ENCODE measurements around the gene ST6GALNAC3. TPM values are rescaled to one million over a fixed set of nuclear protein-coding genes. Genes with fewer than 3 reads are reported as not detected.

The ST6GALNAC3 gene
- total RNA-seq, 1 donor from 2014 or later, result 4.7 TPM

DNA sequence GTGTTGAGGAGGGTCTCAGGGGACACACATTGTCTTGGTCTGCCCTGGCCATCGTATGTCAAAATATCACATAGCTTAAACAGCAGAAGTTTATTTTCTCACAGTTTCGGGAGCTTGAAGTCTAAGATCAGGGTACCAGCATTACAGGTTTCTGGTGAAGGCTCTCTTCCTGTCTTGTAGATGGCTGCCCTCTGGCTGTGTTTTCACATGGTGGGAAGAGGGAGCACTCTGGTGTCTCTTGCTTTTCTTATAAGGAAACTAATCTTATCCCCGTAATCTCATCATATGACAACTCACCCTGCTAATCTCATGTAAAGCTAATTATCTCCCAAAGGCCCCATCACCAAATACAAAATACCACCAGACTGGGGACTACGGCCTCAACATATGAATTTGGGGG lies 545.8 kb downstream of the ST6GALNAC3 start:
- H3K9me3 Mint-ChIP-seq (ENCODE audit: low read depth), result no peaks in the 10 kb centered on the region
- no peak overlapping the region for H3K27ac Mint-ChIP-seq (ENCODE audit: unreplicated experiment)
- H3K4me3 Mint-ChIP-seq (ENCODE audit: unreplicated experiment), result no peak overlapping the region
- DNase-seq (ENCODE audit: low spot score), result no peak
- peaks cover 6% of the 10 kb centered on the region for H3K4me1 Mint-ChIP-seq (ENCODE audit: low read depth)
- peaks cover 2% of the 10 kb centered on the region for H3K27me3 Mint-ChIP-seq (ENCODE audit: low read depth)
- TF ChIP-seq, protein P1, sequence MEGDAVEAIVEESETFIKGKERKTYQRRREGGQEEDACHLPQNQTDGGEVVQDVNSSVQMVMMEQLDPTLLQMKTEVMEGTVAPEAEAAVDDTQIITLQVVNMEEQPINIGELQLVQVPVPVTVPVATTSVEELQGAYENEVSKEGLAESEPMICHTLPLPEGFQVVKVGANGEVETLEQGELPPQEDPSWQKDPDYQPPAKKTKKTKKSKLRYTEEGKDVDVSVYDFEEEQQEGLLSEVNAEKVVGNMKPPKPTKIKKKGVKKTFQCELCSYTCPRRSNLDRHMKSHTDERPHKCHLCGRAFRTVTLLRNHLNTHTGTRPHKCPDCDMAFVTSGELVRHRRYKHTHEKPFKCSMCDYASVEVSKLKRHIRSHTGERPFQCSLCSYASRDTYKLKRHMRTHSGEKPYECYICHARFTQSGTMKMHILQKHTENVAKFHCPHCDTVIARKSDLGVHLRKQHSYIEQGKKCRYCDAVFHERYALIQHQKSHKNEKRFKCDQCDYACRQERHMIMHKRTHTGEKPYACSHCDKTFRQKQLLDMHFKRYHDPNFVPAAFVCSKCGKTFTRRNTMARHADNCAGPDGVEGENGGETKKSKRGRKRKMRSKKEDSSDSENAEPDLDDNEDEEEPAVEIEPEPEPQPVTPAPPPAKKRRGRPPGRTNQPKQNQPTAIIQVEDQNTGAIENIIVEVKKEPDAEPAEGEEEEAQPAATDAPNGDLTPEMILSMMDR (IDR thresholded peaks at IDR 0.05), result no peak
- H3K36me3 Mint-ChIP-seq (ENCODE audit: low read depth), result no peaks in the 10 kb centered on the region

GRCh38 chr1:76622774-76623528 lies 548.4 kb downstream of the ST6GALNAC3 start:
- peaks cover 8% of the 10 kb centered on the region for H3K4me1 Mint-ChIP-seq (ENCODE audit: low read depth)

DNA sequence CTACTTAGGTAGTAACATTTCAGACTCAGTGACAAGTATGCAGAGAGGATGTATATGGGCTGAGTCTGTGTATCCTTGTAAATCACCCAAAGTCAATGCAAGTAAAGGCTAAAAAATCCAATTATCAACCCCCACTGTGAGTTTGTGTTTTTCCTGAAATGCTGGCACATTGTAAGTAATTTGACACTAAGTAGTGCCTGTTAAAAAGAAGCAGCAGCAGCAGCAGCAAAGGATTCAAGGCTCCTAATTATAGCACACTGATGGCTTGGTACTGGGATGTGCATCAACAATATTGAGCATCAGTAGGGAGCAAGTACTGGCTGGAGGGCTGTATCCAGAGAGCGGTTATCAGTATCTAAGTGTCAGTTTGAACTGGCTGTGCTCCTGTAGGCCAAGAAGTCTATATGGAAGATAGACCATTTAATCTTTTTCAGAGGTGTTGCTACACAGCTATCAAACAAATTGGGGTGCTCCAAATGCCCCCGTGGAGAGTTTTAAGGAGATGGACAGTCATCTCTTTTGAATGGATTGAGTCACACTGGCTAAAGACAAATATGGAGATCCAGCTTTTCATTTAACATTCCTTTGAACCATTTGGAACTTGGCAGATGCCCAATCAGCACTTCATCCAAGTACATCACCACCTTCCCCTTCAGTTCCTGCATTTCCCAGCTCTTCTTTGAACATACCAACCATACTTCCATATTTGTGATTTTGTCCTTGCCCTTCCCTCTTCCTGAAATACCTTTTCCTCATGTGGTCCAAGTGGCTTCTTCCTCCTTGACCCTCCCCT lies 551.5 kb downstream of the ST6GALNAC3 start:
- Mint-ChIP-seq H3K27me3 (ENCODE audit: low read depth) (peaks cover under 1% of the 10 kb centered on the region), H3K9me3 (ENCODE audit: low read depth) (peaks cover 4% of the 10 kb centered on the region), H3K27ac (ENCODE audit: unreplicated experiment) (no peak overlapping the region), H3K36me3 (ENCODE audit: low read depth) (no peaks in the 10 kb centered on the region), H3K4me1 (ENCODE audit: low read depth) (peaks cover 8% of the 10 kb centered on the region), H3K4me3 (ENCODE audit: unreplicated experiment) (no peak overlapping the region)
- no peak for DNase-seq (ENCODE audit: low spot score)
- TF ChIP-seq, protein P1 (IDR thresholded peaks at IDR 0.05), result no peak

More at GRCh38 chr1:76622774-76623528, 548.4 kb downstream of the ST6GALNAC3 start:
- H3K36me3 Mint-ChIP-seq (ENCODE audit: low read depth), result no peaks in the 10 kb centered on the region
- TF ChIP-seq, protein P1 (IDR thresholded peaks at IDR 0.05), result no peak
- no peak overlapping the region for H3K4me3 Mint-ChIP-seq (ENCODE audit: unreplicated experiment)
- H3K27me3 Mint-ChIP-seq (ENCODE audit: low read depth), result peaks cover 2% of the 10 kb centered on the region
- no peak overlapping the region for H3K27ac Mint-ChIP-seq (ENCODE audit: unreplicated experiment)
- H3K9me3 Mint-ChIP-seq (ENCODE audit: low read depth), result no peaks in the 10 kb centered on the region
- no peak for DNase-seq (ENCODE audit: low spot score)

- Mint-ChIP-seq H3K9me3 (ENCODE audit: low read depth) (peaks cover 4% of the 10 kb centered on the region), H3K27me3 (ENCODE audit: low read depth) (no peaks in the 10 kb centered on the region), H3K4me1 (ENCODE audit: low read depth) (peaks cover 8% of the 10 kb centered on the region), H3K36me3 (ENCODE audit: low read depth) (no peaks in the 10 kb centered on the region), H3K4me3 (ENCODE audit: unreplicated experiment) (no peak overlapping the region), H3K27ac (ENCODE audit: unreplicated experiment) (no peak overlapping the region)
- TF ChIP-seq, protein P1 (IDR thresholded peaks at IDR 0.05), result no peak
- no peak for DNase-seq (ENCODE audit: low spot score)
Observed at GRCh38 chr1:76627498-76627897, 553.0 kb downstream of the ST6GALNAC3 start.

DNA sequence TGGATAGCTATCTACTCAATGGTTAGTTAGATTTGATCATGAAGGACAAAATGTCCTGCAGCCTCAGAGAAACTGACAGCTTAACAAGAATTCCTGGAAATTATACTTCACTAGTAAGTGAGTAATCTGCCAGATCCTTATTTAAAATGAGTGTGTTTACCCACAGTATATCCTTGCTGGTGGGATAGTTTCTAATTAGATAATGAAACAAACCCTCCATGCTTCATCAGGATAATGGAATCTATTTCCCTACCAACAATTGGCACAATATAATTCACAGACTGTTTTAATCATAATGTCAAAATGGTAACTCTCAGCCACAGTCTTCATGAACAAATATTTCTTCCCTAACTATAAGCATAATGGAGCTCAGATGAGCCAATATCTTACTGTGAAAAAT lies 553.4 kb downstream of the ST6GALNAC3 start:
- TF ChIP-seq, protein P1 (IDR thresholded peaks at IDR 0.05), result no peak
- Mint-ChIP-seq H3K27ac (ENCODE audit: unreplicated experiment) (no peak overlapping the region), H3K9me3 (ENCODE audit: low read depth) (peaks cover 4% of the 10 kb centered on the region), H3K36me3 (ENCODE audit: low read depth) (no peaks in the 10 kb centered on the region), H3K4me3 (ENCODE audit: unreplicated experiment) (no peak overlapping the region), H3K4me1 (ENCODE audit: low read depth) (peaks cover 8% of the 10 kb centered on the region), H3K27me3 (ENCODE audit: low read depth) (no peaks in the 10 kb centered on the region)
- no peak for DNase-seq (ENCODE audit: low spot score)
